DND-41 (cell line): ENCODE results near the gene TLR6.

Experiments used
- CTCF ChIP-seq: IDR thresholded peaks from 2 replicates; pipeline ENCODE4 v1.5.1; 2012; ENCODE audit warnings: borderline replicate concordance, low read length, moderate library complexity, mild to moderate bottlenecking; ENCODE audit not compliant: poor library complexity, severe bottlenecking; ENCODE audit errors: extremely low read depth
- EZH2 ChIP-seq: IDR thresholded peaks from 3 replicates; pipeline ENCODE4 v1.6.1; 2012; ENCODE audit warnings: borderline replicate concordance, low read depth, mild to moderate bottlenecking, moderate library complexity, low read length, inconsistent platforms; ENCODE audit not compliant: severe bottlenecking

GRCh38 chr4:38800366-38800765 is 56.3 kb downstream of the TLR6 start:
- TF ChIP-seq CTCF (no peak), EZH2 (no peak)
